B cell (primary cell): ENCODE results near the gene GPR137B. TPM values are rescaled to one million over a fixed set of nuclear protein-coding genes. Genes with fewer than 3 reads are reported as not detected.

ENCODE experiments used
- ATAC-seq: fragments of 200-7000 bp; cut with Tn5 transposase; one replicate; pipeline ENCODE4 v1.10.0; 2021; ENCODE audit warnings: low read depth, mild to moderate bottlenecking, moderate number of reproducible peaks, moderate library complexity
- CTCF ChIA-PET: fragments of 350-600 bp; sonication (Branson Sonifier 250); formaldehyde crosslinking; loops from one replicate; lab custom pipeline; 2021; ENCODE audit warnings: antibody characterized with exemption, inconsistent platforms; lab: Charles Lee
- POLR2A ChIA-PET: fragments of 350-600 bp; sonication (Branson Sonifier 250); formaldehyde crosslinking; loops from one replicate; lab custom pipeline; 2021; ENCODE audit warnings: antibody characterized with exemption; lab: Charles Lee
- DNase-seq: peaks from one replicate; pipeline ENCODE4 v3.0.0; 2013
- H2AFZ ChIP-seq: 2 replicates; pipeline ENCODE4 v1.6.1; 2012; ENCODE audit warnings: mild to moderate bottlenecking, low read depth, low read length; ENCODE audit not compliant: insufficient read depth, poor library complexity, severe bottlenecking
- H3K27ac ChIP-seq, 2 donors: 1 replicate in 1 of 2; 2 replicates in 1 of 2; pipeline ENCODE4 v1.5.1; 2012 to 2013; ENCODE audit warnings: low read length in 2 of 2, mild to moderate bottlenecking in 2 of 2, moderate library complexity in 1 of 2
- H3K27me3 ChIP-seq, 4 experiments: fragments of 200-600 bp in 1 of 4; sonication (generic) in 1 of 4; replicated peaks in 1 of 4; 1 replicate in 2 of 4; 2 replicates in 2 of 4; pipeline versions ENCODE4 v1.6.1 to v1.7.0; 2013 to 2016; ENCODE audit warnings: low read length in 3 of 4, mild to moderate bottlenecking in 2 of 4, mixed read lengths in 1 of 4, moderate library complexity in 1 of 4; ENCODE audit not compliant: insufficient read depth in 4 of 4, control insufficient read depth in 3 of 4; ENCODE audit errors: control extremely low read depth in 1 of 4
- H3K36me3 ChIP-seq, 2 experiments: replicated peaks in 1 of 2; 1 replicate in 1 of 2; 2 replicates in 1 of 2; pipeline versions ENCODE4 v1.6.1 to v1.7.1; 2013; ENCODE audit warnings: low read length in 1 of 2; ENCODE audit not compliant: insufficient read depth in 2 of 2, control insufficient read depth in 1 of 2; ENCODE audit errors: control extremely low read depth in 1 of 2, extremely low read depth in 1 of 2
- H3K4me1 ChIP-seq, 2 donors: fragments of 200-600 bp in 1 of 2; sonication (generic) in 1 of 2; 1 replicate in 1 of 2; 2 replicates in 1 of 2; pipeline versions ENCODE4 v1.5.1 to v1.6.1; 2013 to 2017; ENCODE audit warnings: low read length in 2 of 2; ENCODE audit not compliant: control insufficient read depth in 2 of 2, insufficient read depth in 2 of 2
- H3K4me2 ChIP-seq: replicated peaks from 2 replicates; pipeline ENCODE3; 2012; ENCODE audit warnings: mild to moderate bottlenecking, low read depth, low read length; ENCODE audit not compliant: poor library complexity, severe bottlenecking
- H3K4me3 ChIP-seq, 5 experiments: fragments of 200-600 bp in 1 of 5; sonication (generic) in 1 of 5; 1 replicate in 3 of 5; 2 replicates in 2 of 5; pipeline versions ENCODE4 v1.5.1 to v1.7.0; 2011 to 2016; ENCODE audit warnings: low read length in 4 of 5, mild to moderate bottlenecking in 4 of 5, low read depth in 2 of 5, control low read depth in 1 of 5, moderate library complexity in 1 of 5; ENCODE audit not compliant: insufficient read depth in 1 of 5; ENCODE audit errors: control extremely low read depth in 1 of 5, extremely low read depth in 1 of 5
- H3K79me2 ChIP-seq: fragments of 200-600 bp; sonication (generic); one replicate; pipeline ENCODE4 v1.6.0; 2016; ENCODE audit warnings: low read length; ENCODE audit not compliant: control insufficient read depth, insufficient read depth
- H3K9ac ChIP-seq: fragments of 200-600 bp; sonication (generic); 2 replicates; pipeline ENCODE4 v1.6.1; 2017; ENCODE audit warnings: mild to moderate bottlenecking, low read length, moderate library complexity
- H3K9me3 ChIP-seq, 3 donors: one replicate each; pipeline versions ENCODE4 v1.6.1 to v1.7.1; 2013; ENCODE audit warnings: low read length in 2 of 3; ENCODE audit not compliant: control insufficient read depth in 2 of 3, insufficient read depth in 1 of 3; ENCODE audit errors: control extremely low read depth in 1 of 3
- H4K20me1 ChIP-seq: 2 replicates; pipeline ENCODE4 v1.6.0; 2012; ENCODE audit warnings: mild to moderate bottlenecking, low read length; ENCODE audit not compliant: insufficient read depth, control insufficient read depth, poor library complexity, severe bottlenecking
- H3K27ac Mint-ChIP-seq: one replicate; pipeline ENCODE4 v1.8.0; 2021; ENCODE audit warnings: mixed read lengths
- H3K27me3 Mint-ChIP-seq: one replicate; pipeline ENCODE4 v1.8.0; 2021; ENCODE audit warnings: mixed read lengths
- H3K4me1 Mint-ChIP-seq: one replicate; pipeline ENCODE4 v1.8.0; 2021; ENCODE audit warnings: mixed read lengths
- H3K4me3 Mint-ChIP-seq: one replicate; pipeline ENCODE4 v1.8.0; 2021; ENCODE audit warnings: mixed read lengths
- H3K9me3 Mint-ChIP-seq: one replicate; pipeline ENCODE4 v1.8.0; 2022; ENCODE audit warnings: mixed read lengths; ENCODE audit not compliant: insufficient read depth
- EZH2 ChIP-seq: IDR thresholded peaks from 2 replicates; pipeline ENCODE4 v1.6.1; 2012; ENCODE audit warnings: borderline replicate concordance, low read depth, mild to moderate bottlenecking, moderate library complexity, low read length; ENCODE audit not compliant: insufficient read depth, poor library complexity, severe bottlenecking
- WGBS: methylation state at CpG from one replicate; pipeline ENCODE4 v1.1.5; 2013; ENCODE audit warnings: missing lambda C conversion rate; ENCODE audit not compliant: insufficient coverage; 5-methylcytosine and 5-hydroxymethylcytosine counted together
- intact Hi-C: fragments of 100-400 bp; cut with micrococcal nuclease; formaldehyde crosslinking; loops from one replicate; pipeline ENCODE4 v1.10.0; 2022
- polyA plus RNA-seq: library from polyadenylated mRNA; depleted of rRNA; stranded (reverse); fragments of >200 nt; gene quantifications from 2 replicates; pipeline ENCODE4 v1.2.3, GENCODE V29; 2012
- total RNA-seq, 2 donors: library from RNA; stranded (reverse); fragments of 120-200 nt in 1 of 2; gene quantifications; 1 replicate in 1 of 2; 2 replicates in 1 of 2; pipeline versions ENCODE4 v1.2.3 to v1.2.4, GENCODE V29; 2013 to 2022
- TF ChIP-seq, protein P1 (sequence below): fragments of 200-600 bp; IDR thresholded peaks from one replicate; pipeline ENCODE4 v1.8.0; 2022; ENCODE audit warnings: antibody characterized with exemption, mild to moderate bottlenecking

Gene GPR137B
- total and polyA plus RNA-seq, 2 donors (not counting 1 experiment from before 2014, with no cell fraction given) = 1.5 to 11.8 TPM

DNA sequence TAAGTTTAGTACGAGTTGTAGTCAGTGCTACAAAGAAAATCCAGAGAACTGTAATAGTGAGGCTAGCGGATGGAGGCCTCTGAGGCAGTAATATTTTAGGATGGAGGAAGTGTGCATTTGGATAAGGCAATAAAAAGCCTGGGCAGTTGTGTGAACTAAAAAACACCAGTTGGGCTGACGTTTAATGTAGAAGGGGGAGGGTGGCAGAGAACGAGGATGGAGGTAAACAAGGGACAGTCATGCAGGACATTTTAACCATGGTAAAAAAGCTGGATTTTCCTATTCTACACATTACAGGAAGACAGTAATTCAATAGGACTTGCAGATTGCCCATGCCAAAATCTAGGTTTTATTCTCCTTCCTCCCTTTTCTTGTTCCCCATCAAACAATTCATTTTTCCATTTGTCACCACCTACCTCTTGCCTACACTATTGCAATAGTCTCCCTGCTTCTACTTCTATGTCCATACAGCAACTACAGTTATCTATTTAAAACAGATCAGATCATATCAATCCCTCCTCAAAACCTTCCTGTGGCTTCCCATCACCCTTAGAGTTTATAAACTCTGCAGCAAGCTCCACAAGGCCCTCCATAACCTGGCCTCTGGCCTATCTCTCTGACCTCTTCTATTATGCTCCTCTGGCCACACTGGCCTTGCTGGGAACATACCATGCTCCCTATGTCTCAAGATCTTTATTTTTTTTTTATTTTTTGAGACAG lies 111.7 kb downstream of the GPR137B start:
- Histone ChIP-seq H3K4me1 (no peaks in the 10 kb centered on the region), H3K4me2 (no peak overlapping the region), H3K4me3 (no peak overlapping the region), H2AFZ (no peak overlapping the region), H3K36me3 (peaks cover 9 to 16% of the 10 kb centered on the region in 2 experiments), H3K27me3 (no peaks in the 10 kb centered on the region), H4K20me1 (peaks cover 10% of the 10 kb centered on the region), H3K9ac (no peak overlapping the region), H3K9me3 (peaks cover under 1 to 20% (median 6%) of the 10 kb centered on the region in 3 donors), H3K79me2 (peaks cover 30% of the 10 kb centered on the region), H3K27ac (no peak overlapping the region)
- Mint-ChIP-seq H3K4me3 (no peak overlapping the region), H3K9me3 (peaks cover 5% of the 10 kb centered on the region), H3K27ac (no peak overlapping the region), H3K27me3 (no peaks in the 10 kb centered on the region), H3K4me1 (no peaks in the 10 kb centered on the region)
- ATAC-seq = no peak
- no peak for TF ChIP-seq EZH2
- TF ChIP-seq, protein P1, sequence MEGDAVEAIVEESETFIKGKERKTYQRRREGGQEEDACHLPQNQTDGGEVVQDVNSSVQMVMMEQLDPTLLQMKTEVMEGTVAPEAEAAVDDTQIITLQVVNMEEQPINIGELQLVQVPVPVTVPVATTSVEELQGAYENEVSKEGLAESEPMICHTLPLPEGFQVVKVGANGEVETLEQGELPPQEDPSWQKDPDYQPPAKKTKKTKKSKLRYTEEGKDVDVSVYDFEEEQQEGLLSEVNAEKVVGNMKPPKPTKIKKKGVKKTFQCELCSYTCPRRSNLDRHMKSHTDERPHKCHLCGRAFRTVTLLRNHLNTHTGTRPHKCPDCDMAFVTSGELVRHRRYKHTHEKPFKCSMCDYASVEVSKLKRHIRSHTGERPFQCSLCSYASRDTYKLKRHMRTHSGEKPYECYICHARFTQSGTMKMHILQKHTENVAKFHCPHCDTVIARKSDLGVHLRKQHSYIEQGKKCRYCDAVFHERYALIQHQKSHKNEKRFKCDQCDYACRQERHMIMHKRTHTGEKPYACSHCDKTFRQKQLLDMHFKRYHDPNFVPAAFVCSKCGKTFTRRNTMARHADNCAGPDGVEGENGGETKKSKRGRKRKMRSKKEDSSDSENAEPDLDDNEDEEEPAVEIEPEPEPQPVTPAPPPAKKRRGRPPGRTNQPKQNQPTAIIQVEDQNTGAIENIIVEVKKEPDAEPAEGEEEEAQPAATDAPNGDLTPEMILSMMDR = no peak
- POLR2A ChIA-PET = no interaction called here
- no peak for DNase-seq
- WGBS = 100% methylated on average over 2 of the region's 4 CpGs
- intact Hi-C loops = no loop called here
- CTCF ChIA-PET = no interaction called here

DNA sequence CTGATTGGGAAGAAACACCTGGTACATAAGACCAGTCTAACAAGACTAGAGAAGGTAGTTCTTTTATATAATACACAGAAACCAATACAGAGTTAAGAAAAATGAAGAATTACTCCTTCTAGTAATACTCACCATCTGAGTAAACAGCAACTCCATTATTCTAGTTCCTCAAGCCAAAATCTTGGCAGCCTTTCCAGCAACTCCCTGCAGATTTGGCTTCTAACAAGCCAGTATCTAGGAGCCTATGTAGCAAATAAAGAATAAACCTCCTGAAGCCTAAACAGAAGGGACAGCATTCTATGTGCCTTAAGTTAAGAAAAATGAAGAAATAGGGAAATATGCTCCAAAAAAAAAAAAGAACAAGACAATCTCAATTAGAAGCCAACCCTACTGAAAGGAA lies 114.9 kb downstream of the GPR137B start:
- Histone ChIP-seq H3K27me3 (no peaks in the 10 kb centered on the region), H2AFZ (no peak overlapping the region), H3K27ac (no peak overlapping the region), H3K9me3 (peaks cover 3 to 29% (median 15%) of the 10 kb centered on the region in 3 donors), H3K4me2 (no peak overlapping the region), H3K4me1 (no peaks in the 10 kb centered on the region), H3K9ac (no peak overlapping the region), H3K79me2 (peaks cover 30% of the 10 kb centered on the region), H3K36me3 (peaks cover 9 to 18% of the 10 kb centered on the region in 2 experiments), H4K20me1 (peaks cover 10% of the 10 kb centered on the region), H3K4me3 (no peak overlapping the region)
- CTCF ChIA-PET = no interaction called here
- no peak for TF ChIP-seq EZH2
- TF ChIP-seq, protein P1 = no peak
- POLR2A ChIA-PET = no interaction called here
- Mint-ChIP-seq H3K4me1 (no peaks in the 10 kb centered on the region), H3K27me3 (no peaks in the 10 kb centered on the region), H3K4me3 (no peak overlapping the region), H3K27ac (no peak overlapping the region), H3K9me3 (peaks cover 14% of the 10 kb centered on the region)
- DNase-seq (no peak), ATAC-seq (no peak)
- intact Hi-C loops = no loop called here
